HPDE6-E6E7 (cell line): ENCODE measurements around the gene LYST.
"Not testable (repeated sequence)": the region's sequence is repeated elsewhere in the genome, so short reads cannot be mapped to it uniquely, and the experiment has no call there.

Experiments
- DNase-seq: peaks from one replicate; pipeline ENCODE4 v3.0.0; 2011; ENCODE audit warnings: missing footprints; ENCODE audit errors: extremely low spot score

The LYST gene

GRCh38 chr1:235858766-235859165 is 7.9 kb downstream of the LYST start:
- DNase-seq = no peak

GRCh38 chr1:235857756-235858155 is 8.9 kb downstream of the LYST start:
- no peak for DNase-seq

GRCh38 chr1:235855811-235856429 is 10.8 kb downstream of the LYST start:
- no peak for DNase-seq

GRCh38 chr1:235854347-235854746 is 12.4 kb downstream of the LYST start:
- no peak for DNase-seq

- no peak for DNase-seq
Measured at GRCh38 chr1:235853653-235854052, 13.1 kb downstream of the LYST start.

GRCh38 chr1:235852887-235853286 is 13.8 kb downstream of the LYST start:
- DNase-seq = no peak

GRCh38 chr1:235851939-235852338 is 14.8 kb downstream of the LYST start:
- DNase-seq = no peak

GRCh38 chr1:235848251-235848650 is 18.5 kb downstream of the LYST start:
- DNase-seq = not testable (repeated sequence)

GRCh38 chr1:235845656-235846107 is 21.0 kb downstream of the LYST start:
- not testable (repeated sequence) for DNase-seq

GRCh38 chr1:235844776-235845175 is 21.9 kb downstream of the LYST start:
- no peak for DNase-seq

- DNase-seq = peak; percentile 4
Measured at GRCh38 chr1:235843461-235843961, 23.2 kb downstream of the LYST start.

- no peak for DNase-seq
Measured at GRCh38 chr1:235841938-235842545, 24.7 kb downstream of the LYST start.

GRCh38 chr1:235838021-235838420 is 28.7 kb downstream of the LYST start:
- no peak for DNase-seq

- no peak for DNase-seq
Measured at GRCh38 chr1:235835226-235835625, 31.5 kb downstream of the LYST start.

GRCh38 chr1:235834620-235835019 is 32.1 kb downstream of the LYST start:
- no peak for DNase-seq

- no peak for DNase-seq
Measured at GRCh38 chr1:235832011-235832410, 34.7 kb downstream of the LYST start.

GRCh38 chr1:235831148-235831547 is 35.6 kb downstream of the LYST start:
- DNase-seq = peak; percentile 3

GRCh38 chr1:235826102-235826854 is 40.4 kb downstream of the LYST start:
- no peak for DNase-seq

- DNase-seq = no peak
Measured at GRCh38 chr1:235825229-235825628, 41.5 kb downstream of the LYST start.

GRCh38 chr1:235823684-235824083 is 43.0 kb downstream of the LYST start:
- DNase-seq = no peak

GRCh38 chr1:235822685-235823084 is 44.0 kb downstream of the LYST start:
- DNase-seq = no peak

GRCh38 chr1:235821361-235821981 is 45.2 kb downstream of the LYST start:
- DNase-seq = no peak
